Loucy (cell line): Measurements from ENCODE around the gene ZNF292.

ENCODE experiments used
- CTCF ChIP-seq: fragments of 200-600 bp; sonication (generic); conservative IDR thresholded peaks from 2 replicates; pipeline ENCODE4 v1.5.1; 2014; ENCODE audit warnings: mild to moderate bottlenecking, antibody characterized with exemption, low read length
- EZH2phosphoT487 ChIP-seq: fragments of 200-600 bp; IDR thresholded peaks from 2 replicates; pipeline ENCODE4 v1.6.1; 2018; ENCODE audit warnings: antibody characterized with exemption, mild to moderate bottlenecking, moderate library complexity, borderline replicate concordance

- TF ChIP-seq CTCF (no peak), EZH2phosphoT487 (no peak)
Measured at GRCh38 chr6:87124074-87124473, 31.3 kb upstream of the ZNF292 start.
